ENCODE measurements around the gene ARHGAP28. TPM values are rescaled to one million over a fixed set of nuclear protein-coding genes. Genes with fewer than 3 reads are reported as not detected.
A peak's percentile ranks its signal among the peaks of the same experiment; 100 is the strongest.

ARHGAP28 gene
- total RNA-seq, 1 experiment from 2014 or later = 0.37 TPM

GRCh38 chr18:6733758-6734157 is 4.2 kb downstream of the ARHGAP28 start:
- no peak for DNase-seq (ENCODE audit: low read depth)

GRCh38 chr18:6734726-6735430 is 5.4 kb downstream of the ARHGAP28 start:
- no peak for DNase-seq (ENCODE audit: low read depth)

GRCh38 chr18:6737833-6738232 is 8.3 kb downstream of the ARHGAP28 start:
- no peak for DNase-seq (ENCODE audit: low read depth)

- DNase-seq (ENCODE audit: low read depth) = no peak
Observed at GRCh38 chr18:6738622-6739021, 9.1 kb downstream of the ARHGAP28 start.

DNA sequence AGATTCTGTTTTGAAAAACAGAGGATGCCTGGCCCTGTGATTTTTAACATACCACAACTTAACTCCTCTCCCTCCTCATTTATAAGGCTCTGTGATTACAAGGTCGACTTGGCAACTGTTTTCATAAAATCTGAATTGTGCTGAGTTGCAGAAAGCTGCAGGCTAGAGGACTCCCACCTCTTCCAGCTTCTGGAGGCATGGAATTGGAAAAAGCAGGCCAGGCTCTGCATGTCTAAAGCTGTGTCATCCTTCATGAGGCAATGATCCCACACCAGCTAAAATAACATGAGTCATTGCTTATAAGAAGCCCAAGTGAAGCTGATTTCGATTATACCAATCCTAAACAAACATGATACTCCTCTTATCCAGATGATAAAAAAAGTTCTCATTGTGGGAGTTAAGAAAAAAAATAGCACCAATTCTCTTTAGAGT is 11.7 kb downstream of the ARHGAP28 start:
- peak; percentile 73 for DNase-seq (ENCODE audit: low read depth)

DNA sequence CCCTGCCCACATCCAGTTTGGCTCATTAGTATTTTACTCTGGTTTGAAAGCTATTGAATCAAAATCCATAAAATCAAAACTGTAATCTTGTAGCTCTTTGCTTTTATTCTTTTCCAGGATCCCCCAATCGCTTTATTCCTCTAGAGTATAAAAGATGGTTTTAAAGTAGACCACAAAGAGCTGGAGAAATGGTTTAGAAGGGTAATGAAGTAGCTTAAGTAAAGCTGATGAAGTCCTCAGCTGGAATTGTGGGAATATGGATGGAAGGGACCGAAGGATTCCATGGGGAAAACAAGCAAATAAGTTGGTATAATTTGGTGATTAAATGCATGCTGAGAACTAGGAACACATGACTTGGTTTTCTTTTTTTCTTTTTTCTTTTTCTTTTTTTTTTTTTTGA is 12.3 kb downstream of the ARHGAP28 start:
- no peak for DNase-seq (ENCODE audit: low read depth)

DNA sequence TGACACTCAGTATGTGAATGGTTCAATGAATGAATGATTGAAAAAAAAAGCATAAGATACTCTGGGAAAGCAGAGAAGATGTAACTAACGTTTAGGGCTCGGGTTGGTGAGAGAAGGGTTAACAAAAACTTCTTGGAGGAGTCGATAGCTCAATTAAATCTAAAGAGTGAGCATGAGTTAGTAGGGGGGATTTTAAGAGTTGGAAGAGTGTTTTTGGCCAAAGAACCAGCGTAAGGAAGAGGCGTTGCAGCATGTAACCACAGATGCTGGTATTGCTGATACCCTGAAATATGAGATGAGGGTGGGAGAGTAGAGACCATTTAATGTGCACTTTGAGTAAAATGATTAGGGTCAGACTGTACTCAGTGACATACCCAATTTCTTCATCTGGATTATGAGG is 14.5 kb downstream of the ARHGAP28 start:
- no peak for DNase-seq (ENCODE audit: low read depth)

DNA sequence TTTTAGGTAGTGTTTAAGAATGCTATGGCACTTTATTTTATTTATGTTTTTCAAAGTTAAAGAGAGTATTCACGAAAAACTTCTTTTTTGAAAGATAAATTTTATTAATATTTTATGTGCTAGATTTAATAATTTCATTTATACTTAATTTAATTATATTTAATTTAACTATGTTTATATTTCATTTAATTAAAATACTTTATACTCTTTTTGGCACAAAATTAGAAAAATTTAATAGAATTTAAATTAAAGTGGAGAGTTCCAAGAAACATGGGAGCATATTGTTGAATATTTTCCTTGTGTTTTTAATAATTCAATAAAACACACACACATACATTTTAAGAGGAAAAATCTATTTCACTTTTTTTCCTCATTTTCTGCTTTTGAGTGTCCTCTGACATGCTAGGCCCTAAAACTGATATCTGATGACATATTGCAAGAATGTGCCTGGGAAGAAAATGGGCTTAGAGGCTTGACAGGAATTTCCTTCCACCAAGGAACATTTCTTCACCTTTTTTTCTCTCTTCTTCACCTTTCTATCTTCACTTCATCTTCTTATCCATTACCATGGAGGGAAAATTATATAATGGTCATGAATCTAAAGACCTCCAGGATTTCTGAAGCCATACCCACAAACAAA is 15.4 kb downstream of the ARHGAP28 start:
- no peak for DNase-seq (ENCODE audit: low read depth)

DNA sequence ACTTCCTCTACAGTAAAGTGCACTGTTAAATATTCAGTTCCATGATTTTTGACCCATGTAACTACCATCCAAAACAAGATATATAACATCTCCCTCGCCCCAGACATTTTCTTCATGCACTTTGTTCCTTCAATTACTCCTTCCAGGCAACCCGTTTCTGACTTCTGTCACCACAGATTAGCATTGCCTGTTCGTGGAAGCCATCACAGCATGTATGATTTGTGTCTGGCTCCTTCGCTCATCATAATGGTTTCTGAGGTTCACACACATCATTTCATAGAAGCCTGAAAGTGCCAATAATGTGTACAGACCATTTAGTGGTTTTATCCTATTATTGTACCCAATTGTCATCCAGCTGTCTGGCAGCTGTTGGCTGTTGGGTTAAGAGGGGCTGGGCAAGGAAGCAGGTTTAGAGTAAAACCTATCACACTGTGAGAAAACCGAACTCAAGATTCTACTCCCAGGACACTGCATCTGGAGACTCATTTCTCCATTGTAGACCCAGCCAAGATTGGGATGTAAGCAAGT is 16.1 kb downstream of the ARHGAP28 start:
- no peak for DNase-seq (ENCODE audit: low read depth)

GRCh38 chr18:6746386-6746960 is 17.0 kb downstream of the ARHGAP28 start:
- no peak for DNase-seq (ENCODE audit: low read depth)

GRCh38 chr18:6747646-6748045 is 18.1 kb downstream of the ARHGAP28 start:
- peak; percentile 64 for DNase-seq (ENCODE audit: low read depth)

- no peak for DNase-seq (ENCODE audit: low read depth)
Observed at GRCh38 chr18:6748241-6748640, 18.7 kb downstream of the ARHGAP28 start.

GRCh38 chr18:6750411-6750810 is 20.9 kb downstream of the ARHGAP28 start:
- no peak for DNase-seq (ENCODE audit: low read depth)

DNA sequence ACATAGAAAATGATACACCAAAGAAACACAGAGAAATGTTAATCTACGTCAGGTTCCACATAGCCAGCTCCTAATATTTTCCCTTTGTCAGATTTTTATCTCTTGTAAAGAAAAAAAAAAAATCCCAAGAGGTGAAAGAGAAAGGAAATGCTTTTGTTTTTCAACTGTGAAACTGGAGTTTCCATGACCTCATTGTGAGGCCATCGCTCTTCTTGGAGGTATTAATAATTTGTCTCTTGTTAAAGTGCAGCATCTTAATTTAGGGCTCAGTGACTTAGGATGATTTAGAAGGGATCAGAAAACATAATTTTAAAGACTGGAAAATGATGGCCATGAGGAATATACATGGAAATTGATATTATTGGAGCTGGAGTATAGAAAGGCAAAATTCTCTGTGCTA is 21.7 kb downstream of the ARHGAP28 start:
- DNase-seq (ENCODE audit: low read depth) = no peak

- DNase-seq (ENCODE audit: low read depth) = no peak
Observed at GRCh38 chr18:6752202-6752860, 22.8 kb downstream of the ARHGAP28 start.

DNA sequence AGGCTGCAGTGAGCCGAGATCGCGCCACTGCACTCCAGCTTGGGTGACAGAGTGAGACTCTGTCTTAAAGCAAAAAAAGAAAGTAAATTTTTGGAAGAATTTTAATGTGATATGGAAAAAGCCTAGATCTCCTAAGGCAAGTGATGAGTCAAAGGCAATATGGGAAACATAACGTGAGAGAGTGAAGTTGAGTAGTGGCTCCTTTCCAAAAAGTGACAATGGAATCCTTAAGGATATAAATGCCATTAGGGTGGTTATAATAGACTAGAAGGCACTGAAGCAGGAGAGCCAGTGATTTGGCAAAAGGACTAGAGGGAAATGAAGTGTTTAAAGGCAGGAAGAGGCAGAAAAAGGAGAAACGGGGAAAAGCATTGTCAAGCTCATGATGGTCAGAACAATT is 25.6 kb downstream of the ARHGAP28 start:
- peak; percentile 29 for DNase-seq (ENCODE audit: low read depth)

GRCh38 chr18:6757931-6758330 is 28.4 kb downstream of the ARHGAP28 start:
- peak; percentile 32 for DNase-seq (ENCODE audit: low read depth)

- DNase-seq (ENCODE audit: low read depth) = no peak
Observed at GRCh38 chr18:6759579-6759978, 30.1 kb downstream of the ARHGAP28 start.

DNA sequence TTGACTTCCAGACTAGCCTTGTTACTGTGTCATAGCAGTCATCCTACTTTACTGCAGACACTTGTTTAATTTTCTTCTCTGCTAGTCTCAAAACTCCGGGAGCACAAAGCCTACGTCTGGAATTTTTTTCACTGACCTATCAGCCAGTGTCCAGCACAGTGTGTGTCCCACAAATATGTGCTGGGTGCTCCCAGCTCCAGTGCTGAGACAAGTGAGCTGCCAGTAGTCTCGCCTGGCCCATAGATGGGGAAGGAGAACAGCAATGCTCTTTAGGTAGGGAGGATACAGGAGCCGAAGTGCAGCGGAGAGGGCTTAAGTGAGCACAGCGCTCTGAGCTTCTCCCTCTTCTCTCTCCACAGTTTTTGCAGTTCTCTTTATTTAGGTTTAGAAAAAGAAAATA is 34.0 kb downstream of the ARHGAP28 start:
- no peak for DNase-seq (ENCODE audit: low read depth)

- DNase-seq (ENCODE audit: low read depth) = no peak
Observed at GRCh38 chr18:6764382-6764781, 34.9 kb downstream of the ARHGAP28 start.

DNA sequence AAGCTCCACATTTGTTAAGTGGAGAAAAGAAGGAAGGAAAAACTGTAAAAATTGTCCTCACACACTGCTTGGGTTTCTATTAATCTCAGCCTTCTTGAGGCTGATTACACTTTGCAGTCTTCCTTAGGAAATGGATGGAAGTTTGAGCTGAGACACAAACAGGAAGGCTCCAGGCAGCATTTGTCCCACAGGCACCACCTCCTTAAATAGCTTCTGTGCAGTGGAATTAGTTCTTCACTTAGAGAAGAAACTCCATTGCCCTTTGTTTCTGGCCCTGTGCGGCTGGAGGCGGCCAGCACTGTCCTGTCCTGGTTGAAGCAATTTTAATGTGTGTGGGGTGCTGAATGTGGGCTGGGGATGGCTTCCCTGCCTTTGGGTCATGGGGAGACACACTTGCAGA is 44.3 kb downstream of the ARHGAP28 start:
- DNase-seq (ENCODE audit: low read depth) = no peak

DNA sequence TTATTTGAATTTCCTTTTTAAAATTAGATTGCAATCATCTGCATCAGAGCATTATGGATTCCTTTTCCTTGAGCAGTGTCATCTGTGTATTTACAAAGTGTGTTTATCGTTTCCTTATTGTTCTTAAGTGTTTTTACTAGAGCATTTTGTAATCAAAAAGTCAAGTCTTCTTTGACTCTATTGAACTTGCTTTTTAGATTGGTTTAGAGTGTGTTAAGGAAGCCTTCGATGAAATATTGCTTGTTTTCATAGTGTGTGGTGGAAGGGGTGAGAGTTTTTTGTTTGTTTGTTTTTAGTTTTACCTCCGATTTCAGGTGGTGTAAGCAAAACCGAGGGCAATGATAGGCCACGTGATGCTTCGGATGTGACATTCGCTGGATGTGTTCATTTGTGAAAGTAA is 45.7 kb downstream of the ARHGAP28 start:
- DNase-seq (ENCODE audit: low read depth) = no peak
